ENCODE measurements around the gene SASH1.

Gene SASH1

GRCh38 chr6:148529010-148529409 lies 186.4 kb downstream of the SASH1 start:
- no peak overlapping the region for H3K4me3 ChIP-seq (ENCODE audit: low read depth, low read length, poor library complexity, severe bottlenecking)
- H3K9ac ChIP-seq (ENCODE audit: low read length), result no peak overlapping the region
- no peak overlapping the region for H2AFZ ChIP-seq (ENCODE audit: low read length)
- no peaks in the 10 kb centered on the region for H3K9me2 ChIP-seq (ENCODE audit: low read depth, low read length)
- H3K36me3 ChIP-seq (ENCODE audit: insufficient read depth, low read length), result no peaks in the 10 kb centered on the region
- H3K27me3 ChIP-seq (ENCODE audit: insufficient read depth, low read length), result no peaks in the 10 kb centered on the region; the same call in 1 of the 2 replicates
- H3K4me1 ChIP-seq (ENCODE audit: insufficient read depth, low read length, severe bottlenecking), result no peaks in the 10 kb centered on the region
- no peaks in the 10 kb centered on the region for H3K9me3 ChIP-seq (ENCODE audit: low read length)
- no peaks in the 10 kb centered on the region for H3K79me2 ChIP-seq (ENCODE audit: insufficient read depth, low read length)
- no peak overlapping the region for H3K27ac ChIP-seq (ENCODE audit: low read depth, low read length, poor library complexity, severe bottlenecking)
- no peaks in the 10 kb centered on the region for H3F3A ChIP-seq (ENCODE audit: insufficient read depth, low read length)
- TF ChIP-seq, protein P1, sequence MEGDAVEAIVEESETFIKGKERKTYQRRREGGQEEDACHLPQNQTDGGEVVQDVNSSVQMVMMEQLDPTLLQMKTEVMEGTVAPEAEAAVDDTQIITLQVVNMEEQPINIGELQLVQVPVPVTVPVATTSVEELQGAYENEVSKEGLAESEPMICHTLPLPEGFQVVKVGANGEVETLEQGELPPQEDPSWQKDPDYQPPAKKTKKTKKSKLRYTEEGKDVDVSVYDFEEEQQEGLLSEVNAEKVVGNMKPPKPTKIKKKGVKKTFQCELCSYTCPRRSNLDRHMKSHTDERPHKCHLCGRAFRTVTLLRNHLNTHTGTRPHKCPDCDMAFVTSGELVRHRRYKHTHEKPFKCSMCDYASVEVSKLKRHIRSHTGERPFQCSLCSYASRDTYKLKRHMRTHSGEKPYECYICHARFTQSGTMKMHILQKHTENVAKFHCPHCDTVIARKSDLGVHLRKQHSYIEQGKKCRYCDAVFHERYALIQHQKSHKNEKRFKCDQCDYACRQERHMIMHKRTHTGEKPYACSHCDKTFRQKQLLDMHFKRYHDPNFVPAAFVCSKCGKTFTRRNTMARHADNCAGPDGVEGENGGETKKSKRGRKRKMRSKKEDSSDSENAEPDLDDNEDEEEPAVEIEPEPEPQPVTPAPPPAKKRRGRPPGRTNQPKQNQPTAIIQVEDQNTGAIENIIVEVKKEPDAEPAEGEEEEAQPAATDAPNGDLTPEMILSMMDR (IDR thresholded peaks at IDR 0.05; ENCODE audit: low read length), result no peak
- TF ChIP-seq EZH2 (IDR thresholded peaks at IDR 0.05; ENCODE audit: borderline replicate concordance, low read length), result no peak
- H3K4me2 ChIP-seq (ENCODE audit: low read length), result no peak overlapping the region
- H4K20me1 ChIP-seq (ENCODE audit: insufficient read depth, low read length), result no peaks in the 10 kb centered on the region

DNA sequence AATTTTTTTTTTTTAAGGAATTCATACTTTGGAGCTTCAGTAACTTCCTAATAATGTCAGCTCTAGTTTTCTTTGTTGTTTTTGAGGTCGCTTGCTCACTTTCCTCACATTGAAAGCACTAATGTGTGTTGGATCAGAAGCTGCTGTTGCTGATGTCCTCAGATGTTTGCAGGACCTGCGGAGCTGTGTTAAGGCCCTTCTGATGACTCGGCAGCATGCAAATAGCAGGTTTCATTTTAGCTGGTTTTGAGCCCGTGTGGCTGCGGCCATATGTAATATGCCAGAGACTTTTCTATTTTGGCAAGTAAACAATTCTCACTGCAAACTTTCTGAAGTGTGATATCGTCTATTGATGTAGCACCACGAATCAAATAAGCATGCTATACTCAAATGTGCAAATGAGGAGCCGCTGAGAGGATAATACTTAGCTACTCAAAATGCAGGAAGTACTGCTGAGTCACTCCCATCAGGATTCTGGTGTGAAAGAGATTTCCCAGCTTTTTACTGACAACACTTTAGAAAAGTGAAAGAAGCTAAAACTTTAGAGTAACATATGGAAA lies 187.8 kb downstream of the SASH1 start:
- H3K9me2 ChIP-seq (ENCODE audit: low read depth, low read length), result no peaks in the 10 kb centered on the region
- H3K4me2 ChIP-seq (ENCODE audit: low read length), result no peak overlapping the region
- H3K4me3 ChIP-seq (ENCODE audit: low read depth, low read length, poor library complexity, severe bottlenecking), result no peak overlapping the region

DNA sequence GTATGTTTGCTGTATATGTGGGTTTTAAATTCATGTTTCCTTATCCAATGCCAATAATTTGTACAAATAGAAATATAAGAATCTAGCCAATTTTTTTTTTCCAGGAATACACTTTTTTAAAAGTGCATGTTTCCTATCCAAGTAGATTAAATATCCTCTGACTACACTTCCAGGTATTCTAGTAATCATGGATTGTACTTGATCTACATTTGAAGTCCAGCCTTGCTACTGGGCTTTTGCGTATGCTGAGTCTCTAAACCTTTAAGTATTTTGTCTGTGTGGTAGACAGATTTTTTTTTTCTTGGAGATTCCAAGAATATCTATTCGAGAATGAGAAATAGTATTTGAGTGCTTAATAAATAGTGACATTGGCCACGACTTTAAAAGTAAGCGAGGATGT lies 188.3 kb downstream of the SASH1 start:
- H3F3A ChIP-seq (ENCODE audit: insufficient read depth, low read length), result no peaks in the 10 kb centered on the region
- H3K4me3 ChIP-seq (ENCODE audit: low read depth, low read length, poor library complexity, severe bottlenecking), result no peak overlapping the region
- H3K4me1 ChIP-seq (ENCODE audit: insufficient read depth, low read length, severe bottlenecking), result no peaks in the 10 kb centered on the region
- H4K20me1 ChIP-seq (ENCODE audit: insufficient read depth, low read length), result no peaks in the 10 kb centered on the region
- H3K36me3 ChIP-seq (ENCODE audit: insufficient read depth, low read length), result no peaks in the 10 kb centered on the region
- peaks cover 4% of the 10 kb centered on the region; the same call in 1 of the 2 replicates for H3K27me3 ChIP-seq (ENCODE audit: insufficient read depth, low read length)
- no peak overlapping the region for H3K4me2 ChIP-seq (ENCODE audit: low read length)
- no peaks in the 10 kb centered on the region for H3K79me2 ChIP-seq (ENCODE audit: insufficient read depth, low read length)
- TF ChIP-seq, protein P1 (IDR thresholded peaks at IDR 0.05; ENCODE audit: low read length), result no peak
- no peak for TF ChIP-seq EZH2 (IDR thresholded peaks at IDR 0.05; ENCODE audit: borderline replicate concordance, low read length)
- no peak overlapping the region for H2AFZ ChIP-seq (ENCODE audit: low read length)
- H3K27ac ChIP-seq (ENCODE audit: low read depth, low read length, poor library complexity, severe bottlenecking), result no peak overlapping the region
- H3K9ac ChIP-seq (ENCODE audit: low read length), result no peak overlapping the region
- H3K9me2 ChIP-seq (ENCODE audit: low read depth, low read length), result no peaks in the 10 kb centered on the region
- H3K9me3 ChIP-seq (ENCODE audit: low read length), result no peaks in the 10 kb centered on the region

More for the DNA sequence above, 187.8 kb downstream of the SASH1 start:
- Histone ChIP-seq H3K9ac (ENCODE audit: low read length) (no peak overlapping the region), H3K79me2 (ENCODE audit: insufficient read depth, low read length) (no peaks in the 10 kb centered on the region), H3K27me3 (ENCODE audit: insufficient read depth, low read length) (peaks cover 4% of the 10 kb centered on the region; the same call in 1 of the 2 replicates), H3F3A (ENCODE audit: insufficient read depth, low read length) (no peaks in the 10 kb centered on the region), H4K20me1 (ENCODE audit: insufficient read depth, low read length) (no peaks in the 10 kb centered on the region), H3K36me3 (ENCODE audit: insufficient read depth, low read length) (no peaks in the 10 kb centered on the region), H3K4me1 (ENCODE audit: insufficient read depth, low read length, severe bottlenecking) (no peaks in the 10 kb centered on the region), H3K27ac (ENCODE audit: low read depth, low read length, poor library complexity, severe bottlenecking) (no peak overlapping the region), H3K9me3 (ENCODE audit: low read length) (no peaks in the 10 kb centered on the region), H2AFZ (ENCODE audit: low read length) (no peak overlapping the region)
- TF ChIP-seq, protein P1 (IDR thresholded peaks at IDR 0.05; ENCODE audit: low read length), result no peak
- TF ChIP-seq EZH2 (IDR thresholded peaks at IDR 0.05; ENCODE audit: borderline replicate concordance, low read length), result no peak
